HCT116 (cell line): ENCODE measurements around the gene CASP9.

Experiments
- FOSL1 ChIP-seq: IDR thresholded peaks from 2 replicates; pipeline ENCODE4 v1.6.1; 2012; ENCODE audit warnings: low read depth
- POLR2AphosphoS5 ChIP-seq: IDR thresholded peaks from 2 replicates; pipeline ENCODE4 v1.6.1; 2011; ENCODE audit warnings: mild to moderate bottlenecking, low read depth, low read length, moderate library complexity

GRCh38 chr1:15452216-15452615 lies 71.8 kb downstream of the CASP9 start:
- TF ChIP-seq FOSL1 (no peak), POLR2AphosphoS5 (no peak)
